HepG2 (cell line): ENCODE data around the gene FAM234B.

Source experiments
- CTCF ChIP-seq: sonication (generic); formaldehyde crosslinking; IDR thresholded peaks from 2 replicates; pipeline ENCODE4 v1.5.0; 2020; ENCODE audit warnings: mild to moderate bottlenecking, missing genetic modification reagents, moderate library complexity
- HNRNPK ChIP-seq: fragments of 200-400 bp; formaldehyde crosslinking; IDR thresholded peaks from 2 replicates; pipeline ENCODE4 v1.6.1; 2018; ENCODE audit warnings: low read length, low read depth, moderate library complexity, mild to moderate bottlenecking; ENCODE audit not compliant: poor library complexity, severe bottlenecking
- RAD21 ChIP-seq: fragments of 450-650 bp; formaldehyde crosslinking; IDR thresholded peaks from 2 replicates; pipeline ENCODE4 v1.5.0; 2020; ENCODE audit warnings: mild to moderate bottlenecking
- UBTF ChIP-seq: sonication (generic); formaldehyde crosslinking; IDR thresholded peaks from 2 replicates; pipeline ENCODE4 v1.4.0; 2020; ENCODE audit warnings: mild to moderate bottlenecking, missing genetic modification reagents
- ZNF589 ChIP-seq: sonication (generic); formaldehyde crosslinking; conservative IDR thresholded peaks from 2 replicates; pipeline ENCODE4 v1.8.0; 2022; ENCODE audit warnings: mild to moderate bottlenecking, moderate library complexity, missing genetic modification reagents

DNA sequence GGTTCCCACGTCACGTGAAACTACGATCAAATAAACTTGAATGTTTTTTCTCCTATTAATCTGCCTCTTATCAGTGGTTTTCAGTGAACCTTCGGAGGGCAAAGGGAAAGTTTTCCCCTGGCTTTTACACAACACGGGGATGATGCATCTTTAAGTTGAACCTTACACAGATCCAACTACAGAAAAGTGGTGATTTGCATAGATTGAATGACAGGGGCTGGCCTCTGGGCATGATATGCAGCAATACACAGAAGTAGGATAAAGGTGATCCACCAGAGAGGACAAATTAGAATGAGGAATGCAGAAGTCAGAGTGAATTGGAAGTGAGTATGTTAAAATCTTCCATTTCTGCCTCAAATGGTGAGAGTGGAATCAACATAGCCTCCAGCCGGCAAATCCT, 47.7 kb downstream of the FAM234B start:
- no peak for TF ChIP-seq HNRNPK
- TF ChIP-seq UBTF (CRISPR knock-in tag), result no peak
- TF ChIP-seq CTCF, result no peak
- TF ChIP-seq ZNF589 (CRISPR knock-in tag), result no peak
- no peak for TF ChIP-seq RAD21 (CRISPR knock-in tag)
